Measurements from ENCODE around the gene ALDH1A3.

ALDH1A3 gene

DNA sequence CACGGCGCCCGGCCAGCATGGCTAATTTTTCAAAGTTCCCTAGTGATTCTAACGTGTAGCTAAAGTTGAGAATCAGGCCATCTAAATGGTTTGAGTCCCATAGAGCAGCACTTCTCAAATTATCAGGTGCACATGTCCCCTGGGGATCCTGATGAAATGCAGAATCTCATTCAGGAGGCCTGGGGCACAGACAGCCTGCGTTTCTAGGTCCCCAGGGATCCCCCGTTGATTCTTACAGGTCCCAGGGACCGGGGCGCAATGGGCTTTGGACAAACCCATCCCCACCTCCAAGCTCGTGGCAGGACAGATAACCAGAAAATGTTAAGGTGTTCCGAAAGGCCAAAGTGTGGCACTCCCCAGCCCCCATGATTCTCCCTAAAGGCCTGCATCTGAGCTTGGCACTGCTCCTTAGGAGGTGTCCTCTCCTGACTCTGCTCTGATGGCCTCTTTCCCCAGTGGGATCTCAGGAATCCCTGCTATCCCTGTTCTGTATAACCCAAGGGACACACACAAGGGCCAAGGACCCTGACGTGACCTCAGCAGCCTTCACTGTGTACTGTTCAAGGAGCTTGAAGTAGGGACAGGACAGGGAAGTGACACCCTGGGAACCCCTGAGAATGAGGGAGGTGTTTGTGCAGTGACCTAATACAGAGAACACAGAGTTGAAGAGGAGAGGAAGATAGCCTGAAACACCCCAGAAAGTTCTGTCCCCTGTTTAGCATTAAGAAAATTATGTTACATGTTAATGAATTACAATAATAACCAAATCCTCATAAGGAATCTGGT, 47.5 kb downstream of the ALDH1A3 start:
- no peak for DNase-seq

DNA sequence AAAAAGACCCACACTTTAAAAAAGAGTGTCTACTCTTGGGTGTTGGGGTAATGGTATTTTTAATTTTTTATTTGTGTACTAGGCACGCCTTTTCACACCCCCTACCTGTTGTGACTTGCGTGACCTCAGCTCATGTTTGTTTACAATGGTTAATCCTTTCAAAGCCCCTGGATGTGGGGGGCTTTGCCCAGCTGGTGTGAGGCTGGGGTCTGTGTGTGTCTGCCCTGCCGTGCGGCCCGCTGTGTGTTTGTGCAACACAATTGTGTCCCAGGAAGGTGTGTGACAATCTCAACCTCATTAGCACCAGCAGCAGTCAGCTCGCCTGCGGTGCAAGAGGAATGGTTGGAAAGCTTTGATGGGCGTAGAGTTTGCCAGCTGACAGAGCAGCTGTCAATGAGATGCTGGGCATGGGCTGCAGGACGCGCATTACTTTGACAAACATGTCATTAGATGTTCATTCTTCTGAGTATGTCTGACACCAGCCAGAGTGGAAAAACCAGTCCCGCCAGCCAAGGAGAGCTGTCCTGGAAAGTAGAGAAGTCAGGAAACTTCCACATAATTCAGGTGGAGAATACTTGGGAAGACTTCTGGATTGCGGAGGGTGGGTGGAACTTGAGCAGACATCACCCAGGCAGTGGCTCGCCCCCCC, 49.1 kb downstream of the ALDH1A3 start:
- DNase-seq: no peak

DNA sequence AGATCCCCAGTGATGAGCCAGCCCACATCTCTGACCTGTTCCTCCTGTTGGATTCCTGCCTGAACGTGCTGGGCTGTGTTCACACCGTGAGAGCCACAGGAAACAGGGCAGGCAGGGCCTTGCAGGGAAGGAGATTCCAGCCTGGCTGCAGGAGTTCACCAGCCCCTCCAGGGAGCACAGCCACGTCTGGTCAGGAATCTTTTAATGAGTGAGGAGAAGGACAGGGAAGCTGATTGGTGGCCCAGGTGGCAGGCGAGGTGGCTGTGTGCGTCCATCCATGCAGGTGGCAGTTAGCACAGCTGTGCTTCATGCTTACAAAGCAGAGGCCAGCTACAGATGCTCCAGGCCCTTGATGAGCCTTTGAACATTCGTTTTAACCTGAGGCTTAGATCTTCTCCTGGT, 50.0 kb downstream of the ALDH1A3 start:
- DNase-seq: no peak

DNA sequence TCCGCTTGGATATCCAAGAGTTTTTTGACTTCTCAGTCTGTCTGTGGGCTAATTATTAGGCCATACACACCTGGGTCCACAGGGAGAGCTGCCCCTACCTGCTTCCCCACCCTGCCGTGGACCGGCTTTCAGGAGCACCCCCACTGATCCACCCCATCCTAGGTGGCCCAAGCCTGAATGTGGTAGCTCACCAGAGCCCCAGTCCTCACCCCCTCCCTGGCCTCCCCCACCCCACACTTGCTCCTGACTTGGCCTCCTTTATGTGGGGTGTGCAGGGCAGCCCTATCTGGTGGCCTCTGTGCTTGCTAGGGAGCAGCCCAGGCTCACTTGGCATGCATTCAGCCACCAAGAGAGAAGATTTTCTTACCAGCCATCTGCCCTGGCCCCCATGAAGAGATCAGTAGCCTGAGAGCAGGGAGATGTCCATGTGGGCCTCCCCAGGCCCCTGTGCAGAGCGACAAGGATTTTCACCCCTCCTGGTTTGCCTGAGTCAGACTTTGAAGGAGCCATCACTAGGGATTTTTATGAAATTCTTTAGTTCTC, 50.7 kb downstream of the ALDH1A3 start:
- DNase-seq: no peak

DNA sequence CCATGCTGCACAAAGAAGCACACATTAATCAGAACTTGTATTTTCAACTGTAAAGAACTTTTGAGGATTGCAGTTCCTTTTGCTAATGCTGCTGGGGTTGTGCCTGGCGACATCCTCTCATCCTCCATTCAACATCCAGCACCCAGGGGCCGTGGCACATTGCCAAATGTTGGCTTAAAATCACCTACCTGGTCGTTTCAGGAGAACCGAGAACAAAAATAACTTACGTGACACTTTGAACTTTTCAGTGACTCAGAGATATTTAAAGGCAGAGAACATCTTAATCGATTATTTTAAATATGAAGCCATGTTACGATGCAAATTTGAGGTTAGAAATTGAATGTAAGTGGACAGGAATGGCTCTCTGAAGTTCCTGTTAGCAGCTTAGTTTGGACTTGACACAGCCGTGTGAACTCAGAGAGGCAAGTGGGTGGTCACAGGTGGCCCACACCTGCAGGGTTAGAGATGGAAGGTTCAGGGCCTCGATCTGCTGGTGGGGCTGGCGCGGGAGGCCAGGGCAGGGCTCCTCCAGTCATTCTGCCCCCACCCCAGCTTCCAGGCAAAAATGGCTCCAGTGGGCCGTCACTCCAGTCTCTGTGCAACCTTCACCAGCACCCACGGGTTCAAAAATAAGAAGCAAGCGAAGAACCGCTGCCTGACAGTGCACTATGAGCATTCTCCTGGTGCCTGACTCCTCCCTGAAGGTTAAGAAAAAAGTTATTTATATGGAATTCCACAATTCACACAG, 51.7 kb downstream of the ALDH1A3 start:
- no peak for DNase-seq

DNA sequence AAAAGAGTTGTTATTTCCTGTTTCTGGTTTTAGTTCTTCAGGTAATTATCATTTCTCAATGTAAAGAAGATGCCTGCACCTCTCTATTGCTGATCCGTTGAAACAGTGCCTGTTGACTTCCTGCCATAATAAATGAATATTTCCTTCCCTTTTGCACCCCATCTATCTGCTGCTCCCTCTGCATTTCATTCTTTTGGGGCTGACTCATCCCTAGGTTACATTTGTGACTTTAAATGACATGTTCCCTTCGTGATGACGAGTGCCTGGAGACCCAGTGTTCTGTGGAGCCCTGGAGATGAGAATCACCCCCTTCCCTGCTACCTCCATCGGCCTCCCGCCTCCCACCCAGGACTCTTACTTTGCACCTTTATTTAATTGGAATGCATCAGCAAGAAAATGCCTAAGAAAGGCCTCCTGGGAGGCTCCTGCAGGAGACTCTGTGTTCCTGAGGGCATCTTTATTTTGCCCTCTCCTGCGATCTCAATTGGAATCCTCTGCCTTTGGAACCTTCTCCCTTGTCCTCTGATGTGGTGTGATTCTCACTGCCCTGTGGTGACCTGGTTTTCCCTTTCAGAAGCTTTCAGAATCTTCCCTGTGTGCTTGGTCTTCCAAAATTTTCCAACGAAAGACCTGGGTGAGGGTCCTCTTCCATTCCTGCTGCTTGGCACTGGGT, 53.2 kb downstream of the ALDH1A3 start:
- DNase-seq: no peak

DNA sequence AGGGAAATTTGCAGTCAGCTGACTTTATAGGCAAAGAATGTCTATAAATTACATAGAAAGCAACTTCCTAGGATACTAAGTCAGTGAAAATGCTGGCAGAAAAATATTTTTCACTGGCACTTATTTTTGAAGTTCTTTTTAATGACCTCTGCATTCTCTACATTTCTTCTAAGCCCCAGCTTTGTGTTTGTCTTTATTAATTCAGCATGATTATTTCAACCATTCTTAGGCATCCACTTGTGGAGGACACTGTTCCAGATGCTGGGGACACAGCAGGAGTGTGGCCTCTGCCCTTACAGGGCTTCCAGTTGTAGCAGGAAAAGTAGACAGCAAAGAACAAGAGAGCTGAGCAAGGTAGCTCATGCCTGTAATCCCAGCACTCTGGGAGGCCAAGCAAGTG, 54.5 kb downstream of the ALDH1A3 start:
- DNase-seq: no peak

DNA sequence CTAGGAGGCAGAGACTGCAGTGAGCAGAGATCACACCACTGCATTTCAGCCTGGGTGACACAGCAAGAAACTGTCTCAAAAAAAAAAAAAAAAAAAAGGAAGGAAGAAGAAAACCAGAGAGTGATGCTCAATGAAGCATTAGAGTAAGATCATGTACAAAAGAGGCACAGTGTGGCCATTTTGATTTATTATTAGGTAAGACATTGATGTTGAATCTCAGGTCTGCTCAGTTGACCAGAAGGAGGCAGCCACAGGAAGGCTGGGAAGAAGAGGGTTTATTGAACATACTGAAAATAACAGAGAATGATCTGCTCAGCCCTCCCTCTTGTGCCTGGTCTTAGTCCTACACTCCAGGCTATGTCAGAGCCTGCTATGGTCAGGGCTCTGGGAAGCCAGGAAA, 55.1 kb downstream of the ALDH1A3 start:
- DNase-seq: no peak

DNA sequence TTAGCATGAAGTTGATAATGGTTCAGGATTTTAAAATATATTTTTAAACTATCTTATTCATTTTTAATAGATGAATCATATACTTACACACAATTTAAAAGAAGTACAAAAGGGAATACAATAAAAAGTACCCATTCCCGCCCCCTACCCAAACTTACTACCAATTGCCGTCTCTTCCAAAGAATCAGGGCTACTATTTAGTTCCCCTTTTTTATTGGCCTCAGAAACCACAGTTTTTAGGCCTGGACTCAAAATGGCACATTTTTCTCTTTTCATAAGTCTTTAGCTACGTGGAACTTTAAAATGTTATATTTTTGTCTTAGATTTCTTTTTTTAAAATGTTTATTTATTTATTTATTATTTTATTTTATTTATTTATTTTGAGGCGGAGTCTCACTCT, 57.5 kb downstream of the ALDH1A3 start:
- no peak for DNase-seq

DNA sequence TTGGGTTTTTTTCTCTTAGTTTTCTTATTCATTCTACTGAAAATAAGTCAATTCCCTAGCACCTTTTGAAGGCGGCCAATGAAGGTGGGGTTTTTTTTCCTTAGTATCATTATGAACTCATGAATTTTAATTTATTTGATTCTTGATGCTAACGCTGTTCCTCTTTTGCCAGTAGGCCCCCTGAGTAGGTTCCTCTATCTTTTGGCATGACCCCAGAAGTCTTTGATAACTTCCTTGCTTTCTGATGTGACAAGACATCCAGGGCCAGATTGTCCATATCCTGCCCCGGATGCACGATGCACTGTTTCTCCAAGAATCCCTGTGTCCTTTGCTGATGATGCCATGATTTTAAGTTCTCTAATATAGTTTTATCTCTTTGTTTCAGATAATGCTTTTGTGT, 60.2 kb downstream of the ALDH1A3 start:
- no peak for DNase-seq

DNA sequence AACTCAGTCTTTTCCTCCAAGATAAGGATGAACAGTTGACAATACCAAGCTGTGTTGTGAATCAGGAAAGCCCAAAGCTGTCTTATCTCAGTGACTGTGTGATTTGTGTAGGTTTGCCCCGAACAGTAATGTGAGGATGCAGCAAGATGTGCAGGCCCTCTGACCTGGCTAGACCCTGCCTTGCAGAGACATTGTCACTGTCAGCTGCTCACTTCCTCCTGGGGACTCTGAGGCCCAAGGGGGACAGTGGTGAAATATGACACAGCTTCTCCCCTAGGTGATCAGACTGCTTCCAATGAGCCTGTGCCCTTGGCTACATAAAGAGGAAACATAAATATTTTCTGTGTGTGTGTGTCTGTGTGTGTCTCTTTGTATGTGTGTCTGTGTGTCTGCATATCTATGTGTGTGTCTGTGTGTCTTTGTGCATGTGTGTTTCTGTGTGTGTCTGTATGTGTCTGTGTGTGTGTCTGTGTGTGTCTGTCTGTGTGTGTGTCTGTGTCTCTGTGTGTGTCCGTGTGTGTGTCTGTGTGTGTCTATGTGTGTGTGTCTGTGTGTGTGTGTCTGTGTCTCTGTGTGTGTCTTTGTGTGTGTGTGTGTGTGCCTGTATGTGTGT, 61.2 kb downstream of the ALDH1A3 start:
- no peak for DNase-seq

DNA sequence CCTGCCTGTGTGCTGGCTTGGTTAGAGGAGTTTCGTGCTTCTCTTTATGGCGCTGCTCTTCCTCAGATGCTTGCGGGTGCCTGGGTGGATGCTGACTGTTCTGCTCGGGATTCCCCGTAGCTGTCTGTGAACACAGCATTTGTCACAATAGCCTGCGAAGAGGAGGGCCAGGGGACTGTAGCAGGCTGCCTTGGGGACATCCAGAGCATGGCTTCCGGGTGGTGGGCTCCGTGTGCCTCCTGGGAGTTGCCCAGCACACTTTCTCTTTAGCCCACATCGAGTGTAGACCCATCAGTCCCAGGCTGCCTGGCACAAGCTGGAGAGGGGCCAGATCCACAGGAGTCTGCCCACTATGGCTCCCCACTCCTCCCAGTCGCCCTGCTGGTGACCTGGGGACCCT, 61.9 kb downstream of the ALDH1A3 start:
- DNase-seq: no peak

DNA sequence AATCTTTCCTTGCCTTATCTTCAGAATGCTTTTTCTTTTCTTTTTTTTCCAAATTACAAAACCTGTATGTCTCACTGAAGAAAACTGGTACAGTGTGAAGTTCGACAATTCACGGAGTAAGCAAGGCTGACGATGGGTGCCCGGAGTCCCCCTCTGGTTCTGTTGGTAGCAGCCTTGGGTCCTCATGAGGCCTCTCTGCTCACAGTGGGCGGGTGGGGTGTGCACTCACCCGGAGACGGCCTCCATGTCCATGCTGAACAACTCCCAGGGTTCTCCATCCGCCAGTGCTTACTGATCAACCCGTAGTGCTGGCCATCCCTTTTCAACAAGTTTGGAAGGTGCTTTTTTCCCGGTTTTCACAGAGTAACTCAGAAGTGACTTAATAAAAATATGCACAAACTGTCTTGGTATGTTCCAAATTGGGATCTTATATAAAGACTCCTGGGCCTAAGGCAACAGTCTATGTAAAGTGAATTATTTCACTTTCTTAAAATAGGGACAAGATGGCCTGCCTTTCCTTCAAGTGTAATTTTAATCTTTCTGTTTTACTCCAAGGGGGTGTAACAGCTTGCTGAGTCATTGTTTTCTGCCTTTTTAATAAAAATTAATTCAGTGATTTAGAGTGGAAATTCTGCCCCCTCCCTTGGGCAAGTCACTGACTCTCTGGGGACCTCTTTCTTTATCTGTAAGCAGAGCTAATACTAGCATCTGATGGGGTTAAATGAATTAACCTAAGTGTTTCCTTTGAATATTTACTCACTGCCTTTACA, 63.2 kb downstream of the ALDH1A3 start:
- DNase-seq: no peak

DNA sequence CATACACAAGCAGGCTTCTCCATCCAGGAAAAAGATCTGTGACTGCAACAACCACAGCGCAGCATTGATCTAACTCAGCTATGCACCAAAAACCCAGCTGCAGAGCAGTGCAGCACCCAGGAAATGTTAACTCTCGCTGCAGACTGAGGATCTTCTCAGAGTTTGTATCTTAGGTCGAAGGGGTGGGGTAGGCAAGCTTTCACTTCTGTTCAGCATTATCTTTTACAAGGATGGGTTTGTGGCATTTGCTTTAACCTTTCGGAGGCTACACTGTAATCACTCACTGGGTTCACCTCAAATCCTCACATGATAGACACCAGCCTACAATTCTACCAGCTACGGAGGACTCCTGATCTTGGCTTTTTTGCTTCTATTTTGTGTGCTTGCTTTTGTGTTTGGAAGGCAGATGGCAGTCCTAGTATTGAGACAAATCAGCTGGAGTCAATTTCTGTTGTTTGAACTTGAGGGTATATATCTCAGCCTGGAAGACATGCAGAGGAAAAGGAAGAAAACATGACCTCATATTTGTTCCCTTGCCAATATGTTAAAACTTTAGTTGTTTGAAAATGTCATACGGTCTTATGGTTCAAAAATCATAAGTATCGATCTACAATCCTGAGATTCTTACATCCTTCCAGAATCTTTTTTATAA, 64.7 kb downstream of the ALDH1A3 start:
- no peak for DNase-seq

DNA sequence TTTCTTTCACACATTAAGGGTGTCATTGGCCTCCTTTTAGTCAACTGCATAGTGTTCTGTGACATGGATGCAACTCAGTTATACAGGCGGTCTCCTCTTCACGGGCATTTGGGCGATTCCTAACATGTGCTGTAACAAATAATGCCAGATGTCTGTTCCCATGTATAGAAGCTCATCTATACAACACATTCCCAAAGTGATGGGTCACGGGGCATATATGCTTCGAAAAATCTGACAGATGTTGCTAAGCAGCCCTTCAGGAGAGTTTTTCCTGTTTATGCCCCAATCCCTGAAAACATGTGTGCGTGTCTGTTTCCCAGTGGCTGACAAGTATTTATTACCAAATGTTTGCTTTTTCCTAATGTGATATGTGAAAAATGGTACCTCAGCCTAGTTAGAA, 65.4 kb downstream of the ALDH1A3 start:
- no peak for DNase-seq

DNA sequence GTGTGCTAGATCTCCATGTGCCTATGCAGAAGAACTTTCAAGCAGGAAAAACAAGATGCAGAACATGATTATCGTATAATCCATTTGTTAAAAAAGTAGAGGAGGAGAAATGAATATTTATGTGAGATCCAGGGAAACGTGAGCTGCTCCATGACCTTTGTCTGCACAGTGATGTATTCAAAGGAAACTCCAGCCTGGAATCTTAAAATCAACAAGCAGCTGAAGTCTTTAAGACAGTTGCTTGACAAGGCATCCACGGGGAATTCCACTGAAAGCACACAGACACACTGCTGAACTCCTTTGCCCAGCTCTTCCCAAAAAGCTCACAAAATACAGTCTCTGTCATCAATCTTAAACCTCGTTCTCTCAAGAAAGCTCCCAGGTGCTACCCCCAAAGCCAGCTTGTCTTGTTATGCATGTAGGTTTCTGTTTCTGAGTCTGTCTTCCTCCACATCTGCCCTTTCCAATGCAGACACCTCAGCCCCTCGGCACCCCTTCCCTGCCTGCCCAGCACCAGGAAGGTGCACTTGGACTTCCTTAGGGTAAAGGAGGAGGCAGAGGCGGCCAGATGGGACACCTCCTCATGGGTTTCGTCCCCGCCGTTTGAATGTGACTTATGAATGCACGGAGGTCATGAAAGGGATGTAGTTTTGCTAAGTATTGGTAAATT, 68.3 kb downstream of the ALDH1A3 start:
- DNase-seq: no peak

DNA sequence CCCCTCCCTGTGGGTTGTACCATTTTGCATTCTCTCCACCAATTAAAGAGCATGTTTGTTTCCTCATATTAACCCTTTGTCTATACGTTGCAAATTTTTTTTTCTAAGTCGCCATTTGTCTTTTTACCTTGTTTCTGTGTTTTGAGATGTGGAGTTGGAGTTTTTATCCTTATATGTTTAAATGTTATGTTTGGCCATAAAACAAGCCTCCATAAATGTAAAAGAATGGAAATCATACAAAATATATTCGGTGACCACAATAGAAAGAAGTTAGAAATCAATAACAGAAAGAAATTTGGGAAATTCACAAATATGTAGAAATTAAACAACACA, 68.8 kb downstream of the ALDH1A3 start:
- DNase-seq: no peak

DNA sequence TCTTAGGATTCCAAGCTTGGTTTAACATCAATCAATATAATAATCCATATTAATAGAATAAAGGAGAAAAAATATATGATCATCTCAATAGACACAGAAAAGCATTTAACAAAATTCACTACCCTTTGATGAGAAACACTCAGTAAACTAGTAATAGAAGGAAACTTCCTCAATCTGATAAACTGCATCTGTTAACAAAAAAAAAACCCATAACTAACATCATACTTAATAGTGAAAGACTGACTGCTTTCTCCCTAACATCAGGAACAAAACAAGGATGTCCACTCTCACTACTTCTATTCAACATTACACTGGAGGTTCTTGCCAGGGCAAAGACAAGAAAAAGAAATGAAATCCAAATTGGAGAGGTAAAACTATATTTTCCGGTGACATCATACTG, 70.1 kb downstream of the ALDH1A3 start:
- DNase-seq: no peak

DNA sequence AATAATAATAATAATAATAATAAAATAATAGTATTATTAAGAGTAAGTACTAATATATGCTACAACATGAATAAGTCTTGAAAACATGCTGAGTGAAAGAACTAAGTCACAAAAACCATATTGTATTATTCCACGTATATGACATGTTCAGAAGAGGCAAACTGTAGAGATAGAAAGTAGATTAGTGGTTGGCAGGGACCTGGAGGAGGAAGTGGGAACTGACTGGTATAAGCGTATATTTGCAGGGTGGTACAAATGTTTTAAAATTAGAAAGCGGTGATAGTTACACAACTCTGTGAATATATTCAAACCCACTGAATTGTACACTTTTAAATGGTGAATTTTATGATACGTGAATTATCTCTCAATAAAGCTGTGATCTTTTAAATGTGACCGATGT, 72.3 kb downstream of the ALDH1A3 start:
- DNase-seq: no peak

DNA sequence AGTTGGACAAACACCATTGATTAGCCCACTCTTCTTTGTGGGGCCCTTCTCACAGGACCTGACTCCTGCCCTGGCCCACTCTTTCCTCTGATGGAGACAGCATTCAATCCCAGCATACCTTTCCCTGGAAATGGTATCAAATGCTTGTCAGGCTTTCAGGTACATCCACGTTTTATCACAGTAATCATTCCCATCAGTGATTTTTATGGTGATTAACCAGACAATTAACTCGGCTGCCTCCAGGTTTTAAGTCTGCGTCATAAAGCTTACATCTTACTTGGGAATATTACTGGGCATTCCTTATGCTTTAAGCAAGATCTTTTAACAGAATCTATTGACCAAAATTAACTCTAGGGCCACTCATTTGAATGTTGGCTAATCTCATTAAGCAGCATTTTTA, 72.9 kb downstream of the ALDH1A3 start:
- DNase-seq: no peak
